ENCODE measurements around the gene TSPAN9.

DNA sequence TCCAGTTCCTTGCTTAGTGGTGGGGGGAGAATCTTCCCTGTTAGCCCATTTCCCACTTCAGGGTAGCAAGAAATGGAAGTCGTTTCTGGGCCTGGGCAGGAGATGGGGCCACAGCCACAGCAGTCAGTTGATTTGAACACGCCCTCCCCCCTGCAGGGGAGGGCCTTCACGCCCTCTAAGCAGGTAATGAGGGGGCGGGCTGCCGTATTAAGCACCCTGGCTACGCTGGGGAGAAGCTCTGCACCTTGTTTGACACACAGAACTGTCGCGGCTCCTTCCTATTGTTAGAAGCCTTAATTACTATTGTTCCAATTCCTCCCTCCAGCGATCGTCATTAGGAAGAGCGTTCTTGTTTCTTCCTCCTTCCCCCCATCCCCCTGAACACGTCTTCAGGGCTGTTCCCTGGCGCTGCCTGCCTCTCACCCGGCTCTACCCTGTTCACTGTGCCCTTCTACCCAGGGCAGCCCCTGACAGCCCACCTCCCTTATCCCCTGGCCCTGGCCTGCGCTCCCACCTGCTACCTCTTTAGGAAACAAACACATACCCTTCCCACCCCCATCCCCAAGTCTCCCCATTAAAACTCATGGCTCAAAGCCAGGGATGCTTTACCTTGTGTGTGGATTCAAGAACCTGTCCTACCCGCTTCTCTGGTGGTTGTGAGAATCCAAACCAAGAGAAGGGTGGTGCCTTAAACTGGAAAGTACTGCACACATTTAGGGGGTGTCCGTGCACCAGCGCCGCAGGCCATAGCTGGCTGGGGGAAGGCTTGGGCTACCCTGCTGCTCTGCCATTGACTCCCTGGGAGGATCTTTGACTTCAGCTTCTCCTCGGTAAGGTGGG is 137.6 kb downstream of the TSPAN9 start:
- TF ChIP-seq, protein P1, sequence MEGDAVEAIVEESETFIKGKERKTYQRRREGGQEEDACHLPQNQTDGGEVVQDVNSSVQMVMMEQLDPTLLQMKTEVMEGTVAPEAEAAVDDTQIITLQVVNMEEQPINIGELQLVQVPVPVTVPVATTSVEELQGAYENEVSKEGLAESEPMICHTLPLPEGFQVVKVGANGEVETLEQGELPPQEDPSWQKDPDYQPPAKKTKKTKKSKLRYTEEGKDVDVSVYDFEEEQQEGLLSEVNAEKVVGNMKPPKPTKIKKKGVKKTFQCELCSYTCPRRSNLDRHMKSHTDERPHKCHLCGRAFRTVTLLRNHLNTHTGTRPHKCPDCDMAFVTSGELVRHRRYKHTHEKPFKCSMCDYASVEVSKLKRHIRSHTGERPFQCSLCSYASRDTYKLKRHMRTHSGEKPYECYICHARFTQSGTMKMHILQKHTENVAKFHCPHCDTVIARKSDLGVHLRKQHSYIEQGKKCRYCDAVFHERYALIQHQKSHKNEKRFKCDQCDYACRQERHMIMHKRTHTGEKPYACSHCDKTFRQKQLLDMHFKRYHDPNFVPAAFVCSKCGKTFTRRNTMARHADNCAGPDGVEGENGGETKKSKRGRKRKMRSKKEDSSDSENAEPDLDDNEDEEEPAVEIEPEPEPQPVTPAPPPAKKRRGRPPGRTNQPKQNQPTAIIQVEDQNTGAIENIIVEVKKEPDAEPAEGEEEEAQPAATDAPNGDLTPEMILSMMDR (IDR thresholded peaks at IDR 0.05), result no peak
- no peak for TF ChIP-seq POLR2A (IDR thresholded peaks at IDR 0.05)

Measured in testis (tissue), 2 donors.